Middle frontal gyrus (tissue), 1 donor: ENCODE measurements around the gene MANBA.

ENCODE experiments used
- DNase-seq: peaks from one replicate; pipeline ENCODE4 v3.0.0-alpha.2; 2015; ENCODE audit warnings: low spot score; ENCODE audit errors: extremely low spot score

MANBA gene

GRCh38 chr4:102678695-102679335 is 82.0 kb downstream of the MANBA start:
- no peak for DNase-seq

DNA sequence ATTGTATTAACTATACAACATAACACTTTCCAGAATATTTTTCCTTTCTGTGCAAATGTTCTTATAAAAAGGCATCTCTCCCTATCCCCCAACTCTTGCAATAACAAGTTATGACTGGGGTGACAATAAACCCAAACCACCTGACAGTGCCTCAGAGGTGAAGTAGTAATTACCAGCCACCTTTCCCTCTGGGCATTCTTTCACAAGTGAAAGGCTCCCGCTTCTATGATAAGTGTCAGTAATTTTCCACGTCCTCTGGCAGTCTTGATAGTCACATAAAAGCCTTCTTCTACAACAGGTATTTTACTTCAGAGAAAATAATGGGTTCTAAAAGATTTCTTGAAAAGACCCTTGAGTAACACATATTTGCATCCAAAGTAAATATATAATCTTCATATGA is 82.7 kb downstream of the MANBA start:
- no peak for DNase-seq

DNA sequence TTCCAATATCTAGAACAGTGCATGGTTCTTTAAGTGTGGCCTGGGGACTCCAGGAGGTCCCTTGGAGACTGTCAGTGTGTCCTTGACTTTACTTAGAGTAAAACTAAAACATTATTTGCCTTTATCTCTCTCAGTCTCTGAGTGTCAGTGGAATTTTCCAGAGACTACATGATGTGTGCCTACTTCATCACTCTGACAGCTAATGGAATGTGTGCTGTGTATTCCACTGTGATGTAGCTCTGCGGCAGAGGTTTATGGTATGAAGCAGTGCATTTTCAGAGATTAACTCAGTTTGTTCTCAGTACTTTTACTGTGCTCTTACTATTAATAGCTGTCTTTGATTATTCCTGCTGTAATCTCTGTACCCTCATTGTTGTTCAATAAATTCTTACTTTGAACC is 85.6 kb downstream of the MANBA start:
- no peak for DNase-seq

- no peak for DNase-seq
These were observed 93.8 kb downstream of the MANBA start for GRCh38 chr4:102667001-102667400.

- no peak for DNase-seq
These were observed 95.2 kb downstream of the MANBA start for GRCh38 chr4:102665527-102665926.

DNA sequence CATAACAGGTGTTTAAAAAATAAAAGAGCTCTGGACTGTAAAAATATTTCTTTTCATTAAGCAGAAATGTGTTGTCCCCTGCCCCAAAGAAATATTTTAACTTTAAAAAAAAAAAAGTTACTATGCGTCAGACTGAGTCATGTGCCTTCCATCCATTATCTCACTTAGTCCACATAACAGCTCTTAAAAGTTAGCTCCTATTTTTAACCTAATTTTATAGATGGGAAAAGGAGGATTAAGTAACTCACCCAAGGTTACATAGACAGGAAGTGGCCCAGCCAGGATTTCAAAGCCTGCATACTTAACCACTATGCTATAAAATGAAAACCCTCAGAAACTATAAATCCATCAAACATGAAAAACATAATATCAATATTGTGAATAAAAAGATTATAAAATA is 97.7 kb downstream of the MANBA start:
- no peak for DNase-seq

- no peak for DNase-seq
These were observed 103.6 kb downstream of the MANBA start for GRCh38 chr4:102657206-102657605.

- no peak for DNase-seq
These were observed 113.7 kb downstream of the MANBA start for GRCh38 chr4:102647117-102647516.

GRCh38 chr4:102642631-102643298 is 118.0 kb downstream of the MANBA start:
- DNase-seq, result no peak

DNA sequence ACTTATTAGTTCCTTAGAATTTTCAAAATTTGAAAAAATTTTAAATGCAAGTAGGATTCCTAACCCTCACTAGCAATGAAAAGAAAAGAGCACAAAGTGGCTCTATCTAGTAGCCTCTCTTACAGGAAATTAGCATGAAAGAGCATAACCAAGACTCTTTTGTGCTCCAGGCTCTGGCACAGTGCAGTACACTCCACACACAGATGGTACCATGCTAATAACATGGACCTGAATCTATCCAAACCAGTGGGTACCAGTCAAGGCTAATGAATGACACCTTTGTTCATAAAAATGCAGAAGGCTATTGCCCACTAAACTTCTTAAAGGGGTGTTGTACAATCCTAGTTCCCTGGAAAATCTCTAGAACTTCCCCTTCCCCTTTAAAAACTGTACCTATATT is 119.0 kb downstream of the MANBA start:
- peak; percentile 42 for DNase-seq

- DNase-seq, result no peak
These were observed 120.1 kb downstream of the MANBA start for GRCh38 chr4:102640669-102641068.

- no peak for DNase-seq
These were observed 121.2 kb downstream of the MANBA start for GRCh38 chr4:102639598-102639997.

DNA sequence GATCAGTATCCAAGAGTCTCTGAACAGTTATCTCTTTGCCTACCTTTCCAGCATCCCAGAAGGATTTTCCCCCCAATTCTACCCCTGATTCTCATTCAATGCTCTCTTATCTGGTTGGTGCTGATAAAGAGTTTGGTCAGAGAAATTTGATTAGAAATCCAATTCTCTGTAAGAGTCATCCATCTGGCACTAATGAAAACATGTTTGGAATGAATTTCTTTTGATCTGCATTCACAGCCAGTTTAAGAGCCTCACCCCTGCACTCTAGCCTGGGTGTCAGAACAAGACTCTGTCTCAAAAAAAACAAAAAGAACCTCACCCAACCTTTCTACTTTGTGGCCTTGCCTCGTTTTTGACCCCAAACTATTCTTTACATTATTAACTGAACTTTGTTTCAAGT is 122.1 kb downstream of the MANBA start:
- no peak for DNase-seq

GRCh38 chr4:102637391-102637790 is 123.4 kb downstream of the MANBA start:
- no peak for DNase-seq

GRCh38 chr4:102633100-102633499 is 127.7 kb downstream of the MANBA start:
- no peak for DNase-seq

DNA sequence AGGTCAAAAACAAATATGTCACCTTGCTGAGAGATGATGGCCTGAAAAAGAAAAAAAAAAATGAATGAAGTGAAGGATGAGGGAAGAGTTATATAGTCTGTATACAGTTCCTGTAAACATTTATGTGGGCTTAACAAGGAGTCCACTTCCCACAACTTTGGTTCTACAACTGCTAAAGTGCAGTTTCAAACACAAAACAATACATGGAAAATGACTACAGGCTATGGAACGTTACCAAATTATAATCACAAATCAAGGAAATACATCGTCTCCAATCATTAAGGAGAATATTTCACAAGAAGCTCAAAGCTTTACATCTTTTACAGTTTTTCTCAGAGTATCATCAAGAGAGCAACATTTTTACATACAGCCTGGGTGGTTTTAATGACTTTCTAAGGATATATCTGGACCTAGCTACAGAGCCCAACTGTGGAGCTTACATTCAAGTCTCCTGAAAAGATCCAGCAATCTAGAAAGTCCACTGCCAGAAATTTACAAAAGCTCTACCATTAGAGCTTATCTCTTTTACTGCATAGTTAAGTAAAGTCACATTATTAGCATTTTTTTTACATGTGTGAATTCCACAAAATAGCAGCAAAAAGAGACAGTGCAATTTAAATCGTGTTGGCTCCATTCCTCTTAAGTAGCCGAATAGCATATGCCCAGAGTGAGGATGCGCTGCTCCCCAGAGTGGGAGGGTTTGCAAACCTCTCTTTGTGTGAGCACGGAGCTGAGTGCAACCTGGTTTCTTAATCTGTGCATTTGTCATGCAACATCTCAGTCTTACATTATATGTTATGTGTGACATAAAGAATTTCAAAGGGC is 128.3 kb downstream of the MANBA start:
- DNase-seq, result no peak

DNA sequence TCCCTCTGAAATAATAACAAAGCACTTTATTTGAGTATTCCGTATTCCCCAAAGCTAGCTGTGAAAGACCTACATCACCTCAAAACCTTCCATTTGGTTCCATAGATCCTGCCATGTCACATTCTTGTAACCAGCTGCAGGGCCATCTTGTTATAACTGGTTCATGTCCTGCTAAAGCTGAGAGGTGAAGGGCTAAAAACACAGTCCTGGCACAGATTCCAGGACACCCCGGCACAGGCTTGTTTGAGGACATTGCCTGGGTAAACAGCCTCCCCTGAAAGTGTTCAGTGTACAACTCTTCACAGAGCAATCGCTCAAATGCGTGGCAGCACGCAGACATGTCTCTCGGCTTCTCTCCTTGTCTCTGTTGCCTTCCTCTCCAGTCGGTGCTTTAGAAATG is 129.2 kb downstream of the MANBA start:
- no peak for DNase-seq

- DNase-seq, result no peak
These were observed 131.1 kb downstream of the MANBA start for GRCh38 chr4:102629673-102630072.

DNA sequence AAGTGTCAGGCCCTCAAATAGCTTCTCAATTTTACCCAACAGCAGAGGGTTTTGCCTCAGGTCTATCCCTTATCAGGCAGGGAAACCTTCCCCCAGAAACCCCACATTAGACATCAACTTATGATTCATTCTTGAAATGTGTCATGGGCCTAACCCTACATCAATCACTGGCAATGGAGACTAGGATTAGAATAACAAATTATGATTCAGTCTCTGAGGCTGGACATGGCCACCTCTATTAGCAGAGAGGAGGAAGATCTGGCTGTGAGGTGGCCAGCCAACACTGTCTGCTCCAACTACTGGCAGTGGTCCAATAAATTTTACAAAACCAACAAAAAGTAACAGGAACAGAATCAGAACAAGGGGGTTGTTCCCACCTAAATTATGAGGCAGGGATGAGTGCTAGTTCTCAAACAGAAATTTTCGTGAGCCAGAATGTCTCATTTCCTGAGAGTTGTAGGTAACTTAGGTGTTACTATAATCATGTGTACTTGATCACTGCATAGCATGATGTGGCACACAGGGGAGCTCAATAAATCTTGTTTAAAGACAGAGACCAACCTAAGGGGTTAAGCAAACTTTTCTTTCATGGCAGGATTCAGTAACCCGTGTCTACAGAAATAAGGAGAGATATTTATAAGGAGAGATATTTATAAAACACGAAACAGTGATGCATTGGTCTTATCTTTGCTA is 132.8 kb downstream of the MANBA start:
- no peak for DNase-seq

DNA sequence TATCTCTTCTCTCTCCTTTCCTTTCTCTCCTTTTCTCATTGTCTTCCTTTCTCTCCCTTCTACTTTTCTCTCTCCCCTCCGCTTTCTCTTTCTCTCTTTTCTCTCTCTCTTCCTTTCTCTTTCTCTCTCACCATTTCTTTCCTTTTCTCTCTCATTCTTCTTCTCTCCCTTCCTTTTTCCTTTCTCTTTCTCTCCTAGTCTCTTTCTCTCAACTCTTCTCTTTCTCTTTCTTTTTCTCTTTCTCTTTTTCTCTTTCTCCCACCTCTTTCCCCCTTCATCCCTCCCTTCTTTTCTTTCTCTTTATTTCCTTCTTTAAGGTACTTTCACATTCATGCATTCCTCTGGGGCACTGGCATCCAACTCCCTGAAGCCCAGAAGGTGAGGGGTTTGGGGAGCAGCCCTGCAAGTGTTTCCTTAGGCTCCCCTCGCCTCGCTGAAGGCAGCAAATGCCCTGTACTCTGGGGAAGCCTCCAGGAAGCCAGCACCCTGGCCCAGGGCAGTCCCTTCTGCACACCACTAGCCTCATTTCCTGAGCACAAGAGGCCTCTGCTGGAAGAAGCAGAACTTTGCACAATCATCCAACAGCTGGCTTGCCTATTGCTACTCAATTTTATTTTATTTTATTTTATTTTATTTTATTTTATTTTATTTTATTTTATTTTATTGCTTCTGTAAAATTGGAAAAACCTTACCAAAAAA is 135.4 kb downstream of the MANBA start:
- no peak for DNase-seq

DNA sequence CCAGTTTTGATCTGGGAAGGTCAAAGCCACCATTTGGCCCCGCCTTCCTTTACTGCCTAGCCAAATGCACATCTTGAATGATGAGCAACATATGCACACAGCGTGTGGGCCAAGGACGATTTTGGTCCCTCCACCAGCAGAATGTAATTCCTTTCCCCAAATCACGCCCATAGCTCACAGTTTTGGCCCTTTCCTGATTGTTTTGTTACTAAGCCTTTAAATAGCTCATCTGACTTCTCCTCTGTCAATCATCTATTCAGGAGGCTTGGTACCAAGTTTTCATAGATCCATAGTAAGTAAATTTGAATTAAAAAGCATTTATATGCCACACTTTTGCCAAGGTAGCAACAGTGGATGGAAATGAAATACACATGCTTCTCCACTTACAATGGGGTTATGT is 136.3 kb downstream of the MANBA start:
- DNase-seq, result no peak
